ENCODE data around the gene MAPRE2.
"Not testable (repeated sequence)": the region's sequence is repeated elsewhere in the genome, so short reads cannot be mapped to it uniquely, and the experiment has no call there.

The MAPRE2 gene

DNA sequence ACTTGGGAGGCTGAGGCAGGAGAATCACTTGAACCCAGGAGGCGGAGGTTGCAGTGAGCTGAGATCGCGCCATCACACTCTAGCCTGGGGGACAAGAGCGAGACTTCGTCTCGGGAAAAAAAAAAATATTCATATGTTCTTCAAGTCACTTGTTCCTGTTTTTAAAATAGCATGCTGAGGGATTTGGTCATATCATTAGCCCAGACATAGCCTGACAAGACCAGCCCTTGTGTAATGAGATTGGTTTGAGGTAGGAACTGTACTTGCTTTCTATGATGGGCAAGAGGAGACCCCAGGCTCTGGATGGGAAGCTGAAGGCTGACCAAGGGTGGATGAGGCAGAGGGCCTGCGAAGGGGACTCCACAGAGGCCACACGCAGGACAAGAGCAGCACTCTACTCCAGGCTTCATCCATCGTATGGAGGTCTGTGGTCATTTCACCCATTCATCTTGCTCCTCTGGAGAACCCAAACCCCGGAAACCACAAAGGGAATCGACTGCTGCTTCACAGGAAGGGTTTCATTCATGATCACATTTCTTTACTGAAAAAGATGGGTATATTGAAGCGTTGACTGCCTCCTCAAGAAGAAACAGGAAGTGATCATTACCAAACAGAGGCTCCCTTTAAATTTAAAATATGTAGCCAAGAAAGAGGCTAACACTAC, 112.5 kb downstream of the MAPRE2 start:
- no peak for DNase-seq (ENCODE audit: low read depth in 3 of 3)

DNA sequence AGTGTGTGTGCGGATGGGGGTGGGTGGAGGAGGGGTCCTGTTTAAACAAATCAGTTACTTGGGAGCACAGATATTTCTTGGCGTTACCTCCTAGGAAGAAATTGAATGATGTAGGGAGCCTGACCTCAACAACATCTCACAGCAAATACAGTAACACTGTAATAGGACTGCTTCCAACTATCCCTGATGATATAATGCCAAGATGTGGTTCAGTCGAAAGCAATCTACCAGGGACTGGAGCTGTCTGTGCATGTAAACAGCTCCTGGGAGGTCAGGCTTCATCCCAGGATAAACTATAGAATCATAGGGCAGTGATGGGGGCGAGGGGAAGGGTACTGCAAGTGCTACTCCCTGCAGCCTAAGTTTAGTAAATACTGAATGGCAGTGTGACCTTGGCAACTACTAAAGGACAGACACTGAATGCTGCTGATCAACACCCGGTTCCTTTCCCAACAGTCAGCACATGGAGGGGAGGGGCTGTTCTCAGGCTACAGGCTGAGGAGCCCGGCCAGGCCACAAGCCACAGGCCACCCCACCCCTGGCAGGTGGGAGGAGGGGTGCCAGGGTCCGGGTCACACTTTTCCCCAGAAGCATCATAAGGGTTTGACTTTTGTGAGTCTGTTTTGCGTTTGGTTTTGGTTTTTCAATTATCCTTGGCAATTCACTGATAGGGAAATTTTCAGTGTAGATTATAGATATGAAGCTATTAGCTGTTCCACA, 114.3 kb downstream of the MAPRE2 start:
- no peak for DNase-seq (ENCODE audit: low read depth in 3 of 3)

DNA sequence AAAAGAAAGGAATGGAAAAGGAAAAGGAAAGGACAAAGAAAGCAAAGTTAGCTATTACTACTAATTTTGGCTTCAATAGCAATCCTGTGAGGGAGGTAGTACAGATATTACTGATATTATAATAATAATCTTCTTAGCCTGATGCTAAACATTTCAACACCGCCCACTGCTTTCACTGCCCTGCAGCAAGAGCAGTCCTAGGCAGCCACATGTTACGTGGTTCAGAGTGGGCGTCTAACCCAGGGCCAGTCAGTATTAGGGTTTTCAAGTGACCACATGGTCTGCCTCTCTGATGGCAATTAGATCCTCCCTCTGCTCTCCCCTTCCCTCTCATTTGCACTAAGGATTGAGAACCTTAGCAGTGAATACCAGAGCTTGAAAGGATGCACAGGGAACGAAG, 116.0 kb downstream of the MAPRE2 start:
- no peak for DNase-seq (ENCODE audit: low read depth in 3 of 3)

DNA sequence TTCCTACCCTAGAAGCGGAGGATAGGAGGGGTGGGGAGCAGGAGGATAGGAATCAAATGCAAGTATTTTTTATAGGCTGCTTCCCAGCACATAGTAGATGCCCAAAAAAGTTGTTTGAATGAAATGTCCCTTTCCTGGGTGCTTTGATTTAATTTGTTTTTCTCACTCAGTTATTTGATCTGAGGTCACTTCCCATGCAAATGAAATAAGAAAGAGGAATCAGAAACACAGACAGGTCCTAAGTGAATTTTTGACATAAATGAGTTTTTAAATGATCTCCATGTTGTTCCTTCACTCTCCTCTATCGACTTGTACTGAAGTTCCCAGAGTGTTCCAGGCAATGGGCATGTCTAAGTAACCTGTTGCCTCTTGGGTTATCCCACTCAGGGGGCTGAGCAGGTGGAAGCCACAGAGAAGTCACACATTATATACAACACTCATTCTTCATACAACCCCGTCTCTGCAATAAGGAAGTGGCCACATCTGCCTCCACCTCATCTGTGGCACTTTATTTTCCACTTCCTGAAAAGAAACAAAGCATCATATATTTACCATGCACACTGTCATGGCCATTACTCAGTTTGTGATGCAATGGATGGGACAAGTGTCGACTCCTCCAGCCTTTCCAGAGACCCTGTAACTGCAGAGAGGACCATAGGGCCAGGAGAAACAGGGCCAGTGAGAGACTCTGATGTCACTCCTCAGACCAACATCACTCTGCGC, 117.7 kb downstream of the MAPRE2 start:
- DNase-seq (ENCODE audit: low read depth in 3 of 3), result no peak

DNA sequence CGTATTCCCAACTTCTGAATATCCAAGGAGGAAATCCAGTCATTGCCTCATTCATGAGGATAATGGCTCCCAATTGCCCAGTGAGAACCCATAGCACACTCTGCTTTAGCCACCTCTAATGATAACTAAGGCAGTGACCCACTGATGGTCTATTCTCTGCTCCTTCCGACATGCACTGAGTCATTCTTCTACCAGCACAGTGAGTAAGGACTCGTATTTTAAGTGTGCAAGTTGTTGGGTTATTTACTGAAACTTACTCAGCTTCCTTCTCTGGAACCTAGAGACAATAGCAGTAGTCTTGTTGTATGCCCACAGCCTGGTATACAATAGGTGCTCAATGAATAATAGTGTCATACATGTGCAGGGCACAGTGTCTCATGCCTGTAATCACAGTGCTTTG, 118.6 kb downstream of the MAPRE2 start:
- no peak for DNase-seq (ENCODE audit: low read depth in 3 of 3)

DNA sequence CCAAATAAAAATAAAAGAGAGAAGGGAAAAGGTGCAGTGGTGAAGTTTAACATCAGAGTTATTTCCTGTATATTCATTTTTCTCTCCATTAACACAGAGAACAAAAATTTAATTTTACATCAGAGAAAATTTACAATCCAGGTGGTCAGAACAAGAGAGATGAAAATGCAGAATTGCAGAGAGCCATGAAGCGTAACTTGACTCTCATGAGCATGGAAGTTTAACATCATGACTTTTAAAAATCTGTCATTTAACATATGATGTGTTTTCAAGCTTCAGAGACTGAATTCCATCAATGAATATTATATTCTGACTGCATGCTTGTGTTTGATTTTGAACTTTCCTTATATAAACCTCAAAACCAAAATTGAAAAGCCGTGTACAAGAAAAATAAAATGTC, 120.3 kb downstream of the MAPRE2 start:
- no peak for DNase-seq (ENCODE audit: low read depth in 3 of 3)

DNA sequence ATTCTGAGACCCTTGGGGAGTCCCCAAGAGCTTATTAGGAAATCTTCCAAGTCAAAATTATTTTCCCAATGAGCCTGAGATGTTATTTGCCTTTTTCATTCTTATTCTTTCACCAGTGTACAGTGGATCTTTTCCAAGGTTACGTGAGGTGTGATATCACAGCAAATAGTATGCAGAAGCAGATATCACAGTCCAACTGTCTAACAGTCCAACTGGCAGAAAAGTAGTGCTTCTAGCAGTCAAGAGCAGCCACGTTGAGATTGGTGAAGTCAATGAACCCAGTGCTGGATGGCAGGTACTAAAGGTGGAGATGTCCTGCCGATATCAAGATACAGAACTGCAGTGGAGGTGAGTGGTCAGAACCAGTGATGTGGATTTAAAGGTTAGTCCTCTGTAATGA, 120.7 kb downstream of the MAPRE2 start:
- DNase-seq (ENCODE audit: low read depth in 3 of 3), result no peak

DNA sequence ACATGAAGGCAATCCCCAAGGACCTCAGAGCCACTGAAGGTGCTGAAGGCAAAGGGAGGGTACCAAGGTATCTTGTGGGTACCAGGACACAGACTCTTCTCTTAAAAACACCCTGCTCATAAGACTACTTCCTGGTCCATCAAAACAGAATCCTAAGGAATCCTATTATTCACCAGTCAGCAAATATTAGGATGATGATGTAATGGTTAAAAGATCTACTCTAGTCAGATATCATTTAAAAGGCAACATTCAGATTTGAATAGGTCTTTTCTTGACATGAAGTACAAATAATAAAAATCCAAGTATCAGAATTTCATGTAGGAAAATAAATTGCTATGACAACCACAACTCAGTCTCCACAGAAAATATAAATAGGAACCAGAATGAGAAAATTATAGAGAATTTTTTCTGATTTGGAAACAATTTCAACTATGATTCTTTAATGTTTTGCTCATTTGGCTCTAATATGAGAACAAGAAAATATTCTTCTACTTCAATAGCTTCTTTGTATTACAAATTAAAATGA, 121.9 kb downstream of the MAPRE2 start:
- no peak for DNase-seq (ENCODE audit: low read depth in 3 of 3)

DNA sequence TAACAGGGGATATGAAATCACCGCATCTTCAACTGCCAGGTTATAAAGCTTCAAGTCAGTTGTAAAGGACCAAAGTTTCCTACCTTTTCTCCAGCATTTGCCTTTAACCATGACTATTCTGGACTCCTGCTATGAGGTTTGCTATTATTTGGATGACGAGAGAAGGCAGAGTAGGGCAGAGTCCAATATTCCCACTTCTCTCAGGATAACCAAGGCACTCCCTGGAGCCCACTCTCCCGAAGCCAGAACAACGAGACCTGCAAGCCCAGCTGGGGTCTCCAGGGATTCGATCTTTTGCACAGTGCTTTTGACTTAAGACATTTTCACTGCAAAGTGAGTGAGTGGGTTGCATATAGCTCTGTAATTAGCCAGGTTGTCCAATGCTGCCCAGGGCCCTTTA, 122.5 kb downstream of the MAPRE2 start:
- DNase-seq (ENCODE audit: low read depth in 3 of 3), result no peak

DNA sequence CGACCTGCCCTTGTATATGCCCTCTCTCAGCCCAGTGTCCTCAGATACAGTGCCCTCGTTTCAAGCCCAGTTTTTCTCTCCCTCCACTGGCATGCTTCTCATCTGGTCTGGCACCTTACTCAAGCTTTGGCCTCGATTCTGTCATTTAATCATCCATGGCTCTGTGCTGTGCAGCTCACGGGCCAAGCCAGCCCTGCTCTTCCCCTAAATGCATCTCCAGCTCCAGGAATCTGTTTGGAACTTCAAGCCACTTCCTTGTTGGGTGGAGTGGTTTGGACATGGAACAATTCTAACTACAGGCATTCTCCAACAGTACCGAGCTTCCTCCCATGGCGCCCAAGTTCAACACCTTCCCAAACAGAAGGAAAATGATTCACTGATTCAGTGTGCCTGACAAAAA, 122.9 kb downstream of the MAPRE2 start:
- DNase-seq (ENCODE audit: low read depth in 3 of 3), result no peak

DNA sequence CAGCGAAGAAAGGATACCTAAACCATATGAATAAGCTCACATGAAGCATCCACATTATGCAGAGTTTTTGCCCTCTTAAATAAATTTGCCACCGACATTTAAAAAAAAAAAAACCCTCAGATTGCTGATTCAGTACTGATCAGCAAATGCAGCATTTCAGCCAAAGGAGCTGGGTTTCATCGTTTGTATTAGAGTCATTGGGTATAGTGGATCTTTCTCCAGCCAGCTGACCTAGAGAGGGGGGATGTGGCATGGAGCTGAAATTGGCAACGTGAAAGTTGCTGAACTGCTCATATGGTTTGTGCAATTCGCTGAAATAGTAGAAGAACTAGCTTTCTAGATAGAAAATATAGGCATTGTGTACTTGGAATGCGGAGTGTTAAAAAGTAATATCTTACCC, 126.1 kb downstream of the MAPRE2 start:
- DNase-seq (ENCODE audit: low read depth in 3 of 3), result no peak

DNA sequence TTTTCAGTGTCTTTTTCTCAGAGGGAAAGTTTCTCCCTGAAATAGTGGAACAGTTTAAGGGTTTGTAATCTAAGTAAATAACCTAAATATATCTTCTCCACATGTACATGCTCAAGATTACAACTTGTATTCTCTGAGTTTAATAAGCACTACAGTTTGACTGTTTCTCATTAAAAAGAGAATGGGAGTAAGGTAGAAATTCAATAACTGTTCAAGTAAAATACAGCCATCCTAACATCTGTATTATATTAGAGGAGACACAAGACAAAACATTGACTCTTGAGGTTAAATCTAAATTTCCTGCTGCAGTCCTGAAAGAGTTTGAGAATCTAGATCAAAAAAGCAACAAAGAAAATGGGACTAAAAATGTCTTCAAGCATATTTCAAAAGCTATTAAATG, 126.6 kb downstream of the MAPRE2 start:
- no peak for DNase-seq (ENCODE audit: low read depth in 3 of 3)

DNA sequence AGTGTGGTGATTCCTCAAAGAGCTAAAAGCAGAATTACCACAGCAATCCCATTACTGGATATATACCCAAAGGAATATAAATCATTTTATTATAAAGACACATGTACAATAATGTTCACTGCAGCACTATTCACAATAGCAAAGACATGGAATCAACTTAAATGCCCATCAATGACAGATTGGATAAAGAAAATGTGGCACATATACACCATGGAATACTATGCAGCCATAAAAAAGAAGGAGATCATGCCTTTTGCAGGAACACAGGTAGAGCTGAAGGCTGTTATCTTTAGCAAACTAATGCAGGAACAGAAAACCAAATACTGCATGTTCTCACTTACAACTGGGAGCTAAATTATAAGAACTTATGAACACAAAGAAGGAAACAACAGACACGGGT, 129.1 kb downstream of the MAPRE2 start:
- not testable (repeated sequence) for DNase-seq (ENCODE audit: low read depth in 3 of 3)

DNA sequence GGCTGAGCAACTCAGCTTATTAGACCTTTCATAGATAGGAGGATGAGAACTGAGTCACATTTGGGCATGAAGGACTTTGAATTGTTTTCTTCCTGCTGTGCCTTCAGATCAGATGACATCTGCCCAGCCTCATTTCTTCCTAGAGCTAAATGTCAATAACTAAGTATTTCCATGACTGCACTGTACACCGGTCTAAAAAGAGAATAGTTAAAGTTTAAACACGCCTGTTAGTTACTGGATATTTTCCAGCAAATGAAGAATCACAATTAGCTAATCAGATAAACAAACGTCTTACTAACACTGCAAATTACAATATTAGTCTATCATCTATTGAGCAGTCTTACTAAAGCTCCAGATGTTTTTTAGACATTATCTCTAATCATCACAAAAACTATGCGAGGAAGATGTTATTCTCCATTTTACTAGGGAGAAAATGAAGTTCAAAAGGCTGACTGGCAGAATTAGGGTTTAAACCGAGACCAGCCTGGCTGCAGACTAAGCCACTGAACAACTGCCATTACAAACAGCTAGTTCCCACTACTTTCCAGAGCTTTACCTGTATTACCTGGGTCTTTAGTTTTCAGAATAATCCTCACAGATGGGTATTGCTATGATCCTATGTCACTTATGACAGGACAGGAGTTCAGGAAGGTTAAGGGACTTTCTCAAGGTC, 130.2 kb downstream of the MAPRE2 start:
- DNase-seq (ENCODE audit: low read depth in 3 of 3), result no peak

DNA sequence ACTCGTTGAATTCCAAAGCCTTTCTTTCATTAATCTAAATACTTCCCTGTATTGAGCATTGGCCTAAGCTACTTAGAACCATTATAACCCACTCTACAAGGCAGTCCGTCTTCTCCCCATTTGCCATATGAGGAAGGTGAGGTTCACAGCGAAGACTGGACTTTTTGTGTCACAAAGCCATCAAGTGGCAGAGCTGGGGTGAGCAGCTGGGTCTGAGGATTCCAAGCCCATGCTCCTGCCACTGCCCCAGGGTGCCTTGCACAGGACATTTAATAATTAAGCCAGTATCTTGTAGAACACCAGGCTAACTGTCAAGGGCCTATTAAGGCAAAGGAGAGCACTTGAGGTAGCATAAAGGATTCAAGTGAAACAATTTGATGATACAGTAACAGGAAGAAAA, 130.8 kb downstream of the MAPRE2 start:
- no peak for DNase-seq (ENCODE audit: low read depth in 3 of 3)

DNA sequence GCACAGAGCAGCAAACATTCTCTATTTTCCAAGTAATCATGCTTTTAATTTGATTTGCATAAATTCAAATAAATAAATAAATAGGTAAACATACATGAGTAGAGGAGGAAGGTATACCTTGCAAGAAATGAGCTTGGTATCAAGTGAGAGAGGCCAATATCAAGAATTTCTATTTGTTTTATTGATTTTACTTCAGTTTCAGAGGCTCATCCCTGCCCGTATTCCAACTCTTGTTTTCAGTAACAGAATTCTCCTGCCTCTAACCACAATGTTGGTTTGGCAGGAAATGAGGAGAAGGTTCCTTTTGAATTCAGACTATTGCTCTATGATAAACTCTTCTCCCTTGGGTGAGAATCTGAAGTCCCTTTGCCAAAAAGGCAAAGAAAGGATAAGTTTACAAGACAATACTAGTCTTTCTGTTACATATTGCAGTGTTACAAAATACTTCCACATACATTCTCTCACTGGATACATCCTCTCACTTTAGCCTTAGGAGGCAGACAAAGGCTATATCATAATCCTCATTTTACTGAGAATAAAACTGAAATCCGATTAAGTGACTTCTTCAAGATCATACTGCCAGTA, 131.3 kb downstream of the MAPRE2 start:
- DNase-seq (ENCODE audit: low read depth in 3 of 3), result no peak

DNA sequence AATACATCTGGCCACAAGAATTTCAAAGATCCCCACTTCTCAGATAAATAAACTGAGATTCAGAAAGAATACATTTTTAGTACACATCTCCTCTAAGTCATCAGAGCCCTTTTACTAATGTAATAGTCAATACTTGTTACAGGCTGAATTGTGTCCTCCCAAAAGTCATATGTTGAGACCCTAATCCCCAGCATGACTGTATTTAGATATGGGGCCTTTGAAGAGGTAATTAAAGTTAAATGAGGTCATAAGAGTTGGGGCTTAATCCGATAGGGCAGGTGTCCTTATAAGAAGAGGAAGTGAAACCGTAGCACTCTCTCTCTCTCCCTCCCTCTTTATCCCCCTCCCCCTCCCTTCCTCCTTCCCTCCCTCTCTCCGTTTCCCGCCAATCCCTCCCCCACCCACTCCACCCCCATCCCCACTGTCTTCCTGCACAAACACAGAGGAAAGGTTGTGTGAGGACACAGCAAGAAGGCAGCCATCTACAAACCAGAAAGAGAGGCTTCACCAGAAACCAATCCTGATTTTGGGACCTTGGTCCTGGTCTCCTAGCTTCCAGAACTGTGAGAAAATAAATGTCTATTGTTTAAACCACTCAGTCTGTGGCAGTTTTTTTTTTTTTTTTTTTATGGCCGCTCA, 133.0 kb downstream of the MAPRE2 start:
- no peak for DNase-seq (ENCODE audit: low read depth in 3 of 3)

DNA sequence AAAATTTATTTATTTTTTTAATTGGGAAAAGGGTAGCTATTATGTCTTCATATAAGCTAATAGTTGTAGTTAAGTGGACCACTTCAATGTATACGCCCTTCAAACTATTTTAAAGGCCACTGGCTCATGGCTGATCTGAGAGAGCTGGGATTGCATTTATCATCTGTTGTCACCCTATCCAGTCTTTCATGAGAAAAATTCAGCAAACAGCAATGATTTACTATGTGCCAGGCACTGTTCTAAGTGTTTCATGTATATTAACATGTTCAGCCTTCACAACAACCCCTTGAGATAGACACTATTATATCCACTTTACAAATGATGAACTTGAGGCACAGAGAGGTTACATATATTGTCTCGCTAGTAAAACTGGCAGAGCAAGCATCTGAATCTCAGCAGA, 133.5 kb downstream of the MAPRE2 start:
- no peak for DNase-seq (ENCODE audit: low read depth in 3 of 3)

DNA sequence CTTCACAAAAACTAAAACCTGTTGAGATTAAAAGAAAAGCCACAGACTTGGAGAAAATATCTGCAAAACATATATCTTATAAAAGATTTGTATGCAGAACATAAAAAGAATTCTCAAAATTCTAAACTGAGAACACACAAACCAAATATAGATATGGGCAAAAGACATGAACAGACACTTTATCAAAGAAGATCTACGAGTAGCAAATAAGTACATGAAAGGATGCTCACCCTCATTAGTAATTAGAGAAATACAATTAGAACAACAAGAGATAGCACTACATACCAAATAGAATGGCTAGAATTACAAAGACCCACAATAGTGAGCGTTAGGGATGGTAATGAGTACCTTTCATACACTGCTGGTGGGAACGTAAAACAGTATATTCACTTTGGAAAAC, 135.7 kb downstream of the MAPRE2 start:
- DNase-seq (ENCODE audit: low read depth in 3 of 3), result no peak

DNA sequence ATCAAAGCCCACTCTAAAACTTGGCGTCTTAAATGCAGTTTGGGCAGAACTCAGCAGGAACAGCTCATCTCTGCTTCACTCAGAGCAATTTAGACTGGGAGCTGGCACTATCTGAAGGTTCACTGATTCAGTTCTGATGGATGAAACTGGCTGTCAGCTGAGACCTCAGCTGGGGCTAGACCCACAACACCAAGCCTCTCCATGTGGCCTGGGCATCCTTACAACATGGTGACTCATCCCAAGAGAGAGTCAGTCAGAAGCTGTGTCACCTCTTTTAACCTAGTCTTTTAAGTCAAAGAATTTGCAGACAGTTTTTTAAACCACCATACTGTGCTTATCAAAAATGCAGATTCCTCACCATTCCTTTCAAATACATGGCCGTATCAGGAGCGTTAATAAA, 137.0 kb downstream of the MAPRE2 start:
- peak in 1 of 3 donors; percentile 13 for DNase-seq (ENCODE audit: low read depth in 3 of 3)

DNA sequence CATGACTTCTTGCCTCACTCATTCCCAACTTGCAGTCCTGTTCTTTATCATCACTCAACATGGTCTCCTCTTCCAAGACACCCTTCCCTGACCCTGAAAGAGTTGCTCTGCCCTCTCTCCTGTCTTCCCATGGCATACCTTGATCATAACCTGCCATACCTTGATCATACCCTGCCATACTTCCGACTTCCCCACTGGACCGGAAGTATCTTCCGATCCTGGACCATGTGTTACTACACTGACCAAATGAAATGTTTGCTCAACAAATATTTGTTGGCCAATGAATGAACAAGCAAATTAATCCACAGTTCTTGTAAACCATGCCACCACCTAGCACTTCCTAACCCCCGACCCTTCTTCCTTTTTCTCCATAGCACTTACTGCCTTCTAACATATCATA, 138.7 kb downstream of the MAPRE2 start:
- no peak for DNase-seq (ENCODE audit: low read depth in 3 of 3)
